A673 (cell line): ENCODE measurements around the gene CDK5RAP2. TPM values are rescaled to one million over a fixed set of nuclear protein-coding genes. Genes with fewer than 3 reads are reported as not detected.

Experiments
- BruUV-seq: library from RNA; stranded (reverse); fragments of 400-500 nt; replicated peaks from 2 replicates; lab custom pipeline; 2021; lab: Mats Ljungman, UMichigan
- CTCF ChIA-PET: fragments of 300-600 bp; sonication (Branson Sonifier 250); formaldehyde crosslinking; loops from one replicate; lab custom pipeline; 2022; ENCODE audit warnings: antibody characterized with exemption; lab: Charles Lee
- POLR2A ChIA-PET: fragments of 300-600 bp; sonication (Branson Sonifier 250); formaldehyde crosslinking; loops from one replicate; lab custom pipeline; 2022; ENCODE audit warnings: antibody characterized with exemption; ENCODE audit not compliant: low non-redundant PET; lab: Charles Lee
- DNase-seq: peaks from one replicate; pipeline ENCODE4 v3.0.0-alpha.2; 2015; ENCODE audit warnings: low spot score
- H3K27ac ChIP-seq: fragments of 200-600 bp; sonication (generic); 2 replicates; pipeline ENCODE4 v1.5.1; 2016; ENCODE audit warnings: mixed run types, low read depth, mild to moderate bottlenecking, mixed read lengths, antibody characterized with exemption, low read length; ENCODE audit not compliant: poor library complexity, severe bottlenecking
- H3K27me3 ChIP-seq: fragments of 200-600 bp; sonication (generic); replicated peaks from 2 replicates; pipeline ENCODE4 v1.6.1; 2017; ENCODE audit warnings: mixed run types, low read depth, mild to moderate bottlenecking, mixed read lengths, antibody characterized with exemption, low read length; ENCODE audit not compliant: insufficient read depth, poor library complexity
- H3K36me3 ChIP-seq: fragments of 200-600 bp; sonication (generic); 2 replicates; pipeline ENCODE4 v1.6.1; 2016; ENCODE audit warnings: mixed run types, mild to moderate bottlenecking, mixed read lengths, antibody characterized with exemption, low read length; ENCODE audit not compliant: insufficient read depth, poor library complexity, severe bottlenecking
- H3K4me1 ChIP-seq: fragments of 200-600 bp; sonication (generic); 2 replicates; pipeline ENCODE4 v1.6.1; 2017; ENCODE audit warnings: mixed run types, mild to moderate bottlenecking, mixed read lengths, antibody characterized with exemption, low read length; ENCODE audit not compliant: insufficient read depth, poor library complexity, severe bottlenecking
- H3K4me3 ChIP-seq: fragments of 200-600 bp; sonication (generic); 2 replicates; pipeline ENCODE4 v1.5.1; 2016; ENCODE audit warnings: low read depth, mixed run types, mild to moderate bottlenecking, mixed read lengths, low read length; ENCODE audit not compliant: poor library complexity, severe bottlenecking
- H3K9me3 ChIP-seq: fragments of 200-600 bp; sonication (generic); 2 replicates; pipeline ENCODE4 v1.6.1; 2016; ENCODE audit warnings: mixed run types, low read depth, mild to moderate bottlenecking, mixed read lengths, antibody characterized with exemption, low read length; ENCODE audit not compliant: poor library complexity, severe bottlenecking
- CTCF ChIP-seq: fragments of 300-800, 200-600 bp; sonication (generic); conservative IDR thresholded peaks from 2 replicates; pipeline ENCODE4 v1.5.1; 2017; ENCODE audit warnings: low read depth, mild to moderate bottlenecking, antibody characterized with exemption, low read length, moderate library complexity, mixed read lengths
- EZH2 ChIP-seq: fragments of 200-600 bp; sonication (generic); IDR thresholded peaks from 2 replicates; pipeline ENCODE4 v1.6.1; 2017; ENCODE audit warnings: borderline replicate concordance, low read depth, mild to moderate bottlenecking, mixed read lengths, antibody characterized with exemption, low read length; ENCODE audit not compliant: poor library complexity, severe bottlenecking
- intact Hi-C: fragments of 100-400 bp; cut with micrococcal nuclease; formaldehyde crosslinking; loops from one replicate; pipeline ENCODE4 v1.10.0; 2022; ENCODE audit not compliant: unreplicated experiment
- total RNA-seq: library from RNA; stranded (reverse); gene quantifications from 2 replicates; pipeline ENCODE4 v1.2.3, GENCODE V29; 2021

CDK5RAP2 gene
- total RNA-seq, 1 experiment from 2014 or later = 94.5 TPM

GRCh38 chr9:120545701-120546550, 34.0 kb downstream of the CDK5RAP2 start:
- BruUV-seq = no TSS peak
- H3K4me1 ChIP-seq = no peaks in the 10 kb centered on the region
- H3K27me3 ChIP-seq = no peaks in the 10 kb centered on the region
- ChIA-PET POLR2A (no interaction called here), CTCF (no interaction called here)
- no peak for TF ChIP-seq EZH2
- TF ChIP-seq CTCF = no peak
- peaks cover 66% of the 10 kb centered on the region for H3K36me3 ChIP-seq
- no peaks in the 10 kb centered on the region for H3K9me3 ChIP-seq
- H3K4me3 ChIP-seq = no peak overlapping the region
- no peak for DNase-seq
- intact Hi-C loops = no loop called here
- H3K27ac ChIP-seq = no peak overlapping the region

GRCh38 chr9:120544441-120544840, 35.5 kb downstream of the CDK5RAP2 start:
- peaks cover 63% of the 10 kb centered on the region for H3K36me3 ChIP-seq
- POLR2A ChIA-PET = no interaction called here

More at GRCh38 chr9:120544441-120544840, 35.5 kb downstream of the CDK5RAP2 start:
- CTCF ChIA-PET = no interaction called here
- no TSS peak for BruUV-seq
- no peaks in the 10 kb centered on the region for H3K27me3 ChIP-seq
- DNase-seq = no peak
- H3K9me3 ChIP-seq = no peaks in the 10 kb centered on the region
- intact Hi-C loops = no loop called here
- H3K4me3 ChIP-seq = no peak overlapping the region
- no peak overlapping the region for H3K27ac ChIP-seq
- TF ChIP-seq EZH2 = no peak
- no peak for TF ChIP-seq CTCF
- H3K4me1 ChIP-seq = no peaks in the 10 kb centered on the region
